ENCODE measurements around the gene P2RX3.

Gene P2RX3

DNA sequence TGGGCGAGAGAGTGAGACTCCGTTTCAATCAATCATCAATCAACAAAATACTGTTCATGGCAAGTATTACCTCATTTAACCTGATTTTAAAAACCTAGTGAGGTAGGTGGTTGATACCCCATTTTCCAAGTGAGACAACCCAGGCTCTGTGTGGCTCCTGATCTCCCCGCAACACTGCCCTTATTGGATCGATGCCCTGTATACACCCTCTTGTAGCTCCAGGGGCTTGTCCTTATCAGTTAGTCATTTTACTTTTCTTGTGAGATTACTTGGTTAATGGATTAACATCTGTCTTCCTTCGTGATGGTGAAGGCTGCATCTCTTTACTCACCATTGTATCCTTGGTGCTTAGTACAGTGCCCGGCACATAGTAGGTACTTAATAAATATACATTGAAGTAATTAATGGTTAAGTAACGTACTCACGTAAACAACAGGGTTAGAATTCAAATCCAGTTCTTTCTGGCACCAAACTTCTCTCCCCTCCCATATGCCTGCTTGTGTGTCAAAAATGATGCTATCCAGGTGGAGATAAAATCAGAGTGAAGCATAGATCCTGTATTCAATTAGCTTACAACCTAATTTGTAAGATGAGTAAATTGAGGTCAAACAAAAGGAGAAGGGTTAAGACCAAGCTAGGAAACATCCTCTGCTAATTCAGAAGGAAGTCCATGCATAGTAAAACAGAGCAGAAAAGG lies 54.1 kb downstream of the P2RX3 start:
- no peak for DNase-seq (ENCODE audit: low read depth)
- H3K4me3 ChIP-seq (ENCODE audit: control insufficient read depth, low read depth, low read length), result no peak overlapping the region
- TF ChIP-seq, protein P1, sequence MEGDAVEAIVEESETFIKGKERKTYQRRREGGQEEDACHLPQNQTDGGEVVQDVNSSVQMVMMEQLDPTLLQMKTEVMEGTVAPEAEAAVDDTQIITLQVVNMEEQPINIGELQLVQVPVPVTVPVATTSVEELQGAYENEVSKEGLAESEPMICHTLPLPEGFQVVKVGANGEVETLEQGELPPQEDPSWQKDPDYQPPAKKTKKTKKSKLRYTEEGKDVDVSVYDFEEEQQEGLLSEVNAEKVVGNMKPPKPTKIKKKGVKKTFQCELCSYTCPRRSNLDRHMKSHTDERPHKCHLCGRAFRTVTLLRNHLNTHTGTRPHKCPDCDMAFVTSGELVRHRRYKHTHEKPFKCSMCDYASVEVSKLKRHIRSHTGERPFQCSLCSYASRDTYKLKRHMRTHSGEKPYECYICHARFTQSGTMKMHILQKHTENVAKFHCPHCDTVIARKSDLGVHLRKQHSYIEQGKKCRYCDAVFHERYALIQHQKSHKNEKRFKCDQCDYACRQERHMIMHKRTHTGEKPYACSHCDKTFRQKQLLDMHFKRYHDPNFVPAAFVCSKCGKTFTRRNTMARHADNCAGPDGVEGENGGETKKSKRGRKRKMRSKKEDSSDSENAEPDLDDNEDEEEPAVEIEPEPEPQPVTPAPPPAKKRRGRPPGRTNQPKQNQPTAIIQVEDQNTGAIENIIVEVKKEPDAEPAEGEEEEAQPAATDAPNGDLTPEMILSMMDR (IDR thresholded peaks at IDR 0.05; ENCODE audit: control insufficient read depth, insufficient read depth, low read depth, low read length, missing control alignments), result no peak

GRCh38 chr11:57392763-57393105 lies 54.6 kb downstream of the P2RX3 start:
- TF ChIP-seq, protein P1 (IDR thresholded peaks at IDR 0.05; ENCODE audit: control insufficient read depth, insufficient read depth, low read depth, low read length, missing control alignments), result no peak
- no peak overlapping the region for H3K4me3 ChIP-seq (ENCODE audit: control insufficient read depth, low read depth, low read length)
- DNase-seq (ENCODE audit: low read depth), result no peak

- TF ChIP-seq, protein P1 (IDR thresholded peaks at IDR 0.05; ENCODE audit: control insufficient read depth, insufficient read depth, low read depth, low read length, missing control alignments), result no peak
- no peak for DNase-seq (ENCODE audit: low read depth)
Measured at GRCh38 chr11:57394203-57394965, 56.2 kb downstream of the P2RX3 start.

GRCh38 chr11:57395905-57396623 lies 57.9 kb downstream of the P2RX3 start:
- DNase-seq (ENCODE audit: low read depth), result no peak
- TF ChIP-seq, protein P1 (IDR thresholded peaks at IDR 0.05; ENCODE audit: control insufficient read depth, insufficient read depth, low read depth, low read length, missing control alignments), result no peak
- H3K4me3 ChIP-seq (ENCODE audit: control insufficient read depth, low read depth, low read length), result no peak overlapping the region

More at GRCh38 chr11:57394203-57394965, 56.2 kb downstream of the P2RX3 start:
- no peak overlapping the region for H3K4me3 ChIP-seq (ENCODE audit: control insufficient read depth, low read depth, low read length)

DNA sequence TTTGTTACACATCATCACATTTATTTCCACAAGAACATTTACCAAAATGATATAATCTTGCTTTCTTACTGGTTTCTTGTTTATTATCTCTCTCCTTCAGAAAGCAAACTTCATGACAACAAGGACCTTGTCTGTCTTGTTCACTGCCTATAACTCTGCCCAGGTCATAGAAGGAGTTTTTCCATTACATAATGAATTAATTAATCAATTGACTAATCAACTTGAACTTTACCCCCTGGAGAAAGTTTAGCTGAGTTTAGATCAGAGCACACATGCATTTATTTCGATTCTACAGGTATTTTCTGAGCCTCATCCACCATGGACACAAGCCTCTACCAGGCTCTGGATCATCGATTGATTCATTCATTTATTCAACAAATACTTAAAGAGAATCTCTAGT lies 58.6 kb downstream of the P2RX3 start:
- H3K4me3 ChIP-seq (ENCODE audit: control insufficient read depth, low read depth, low read length), result no peak overlapping the region
- DNase-seq (ENCODE audit: low read depth), result no peak
- TF ChIP-seq, protein P1 (IDR thresholded peaks at IDR 0.05; ENCODE audit: control insufficient read depth, insufficient read depth, low read depth, low read length, missing control alignments), result no peak

DNA sequence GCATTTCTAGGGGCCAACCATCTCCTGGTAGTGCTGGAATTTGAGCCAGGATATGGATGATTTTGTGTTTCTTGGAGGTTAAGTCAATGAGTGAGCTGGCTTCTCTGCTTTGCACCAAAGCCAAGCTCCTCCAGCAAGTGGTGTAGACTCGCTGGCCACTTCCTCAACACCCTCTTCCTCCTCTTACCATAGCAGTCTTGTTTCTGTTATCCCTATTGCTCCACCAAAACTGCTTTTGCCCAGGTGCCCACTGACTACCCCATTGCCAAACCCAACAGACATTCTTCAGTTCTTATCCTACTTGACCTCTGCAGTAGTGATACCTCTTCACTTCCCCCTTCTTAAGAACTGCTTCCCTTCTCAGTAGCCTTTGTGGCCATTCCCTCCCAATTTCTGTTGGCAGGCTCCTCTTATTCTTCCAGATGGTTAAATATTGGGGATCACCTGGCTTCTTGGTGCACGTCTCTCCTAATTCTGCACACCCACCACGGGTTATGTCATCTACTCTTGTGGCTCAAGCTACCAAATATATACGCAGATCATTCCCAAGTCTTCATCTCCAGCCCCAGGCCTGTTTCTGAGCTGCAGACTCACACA lies 59.3 kb downstream of the P2RX3 start:
- H3K4me3 ChIP-seq (ENCODE audit: control insufficient read depth, low read depth, low read length), result no peak overlapping the region
- TF ChIP-seq, protein P1 (IDR thresholded peaks at IDR 0.05; ENCODE audit: control insufficient read depth, insufficient read depth, low read depth, low read length, missing control alignments), result no peak
- DNase-seq (ENCODE audit: low read depth), result no peak

Data from AG09309 (cell line).